Astrocyte (in vitro differentiated cells and primary cell): ENCODE data around the gene SCYL3.

Experiments
- CTCF ChIP-seq: IDR thresholded peaks from 2 replicates; pipeline ENCODE4 v1.5.1; 2011; ENCODE audit warnings: low read depth, mild to moderate bottlenecking, inconsistent platforms, low read length, moderate library complexity; ENCODE audit not compliant: insufficient read depth
- EZH2 ChIP-seq: IDR thresholded peaks from 2 replicates; pipeline ENCODE4 v1.6.1; 2012; ENCODE audit warnings: mild to moderate bottlenecking, low read length, inconsistent platforms; ENCODE audit not compliant: insufficient read depth

GRCh38 chr1:169884634-169885033 is 9.1 kb downstream of the SCYL3 start:
- TF ChIP-seq CTCF (no peak), EZH2 (no peak)
